ENCODE results near the gene UBXN2A. TPM values are rescaled to one million over a fixed set of nuclear protein-coding genes. Genes with fewer than 3 reads are reported as not detected.

Gene UBXN2A
- total RNA-seq, 1 experiment from 2014 or later = 19.7 TPM

GRCh38 chr2:24051833-24052232, 111.6 kb downstream of the UBXN2A start:
- Histone ChIP-seq H4K5ac (ENCODE audit: insufficient read length, low read depth, low read length) (no peak overlapping the region), H3K23ac (ENCODE audit: insufficient read length, low read depth, low read length) (no peak overlapping the region), H2BK20ac (ENCODE audit: low read depth, low read length, poor library complexity, severe bottlenecking) (no peak overlapping the region), H3K4me1 (ENCODE audit: insufficient read depth, low read length) (0 out of 2 replicates have a peak, but pooled peaks cover 1% of the 10 kb centered on the region), H4K91ac (ENCODE audit: insufficient read length, low read depth, low read length) (no peak overlapping the region), H2BK15ac (ENCODE audit: low read depth, low read length) (no peak overlapping the region), H2BK5ac (ENCODE audit: insufficient read length, low read length) (no peak overlapping the region), H2AK5ac (ENCODE audit: insufficient read length, low read length) (no peak overlapping the region), H4K20me1 (ENCODE audit: control insufficient read depth, insufficient read depth, insufficient read length) (peaks cover 5% of the 10 kb centered on the region), H2AFZ (ENCODE audit: low read length) (no peak overlapping the region), H3K14ac (ENCODE audit: insufficient read depth, low read length) (no peak overlapping the region), H3K79me2 (ENCODE audit: insufficient read depth, low read length) (no peaks in the 10 kb centered on the region), H2BK12ac (ENCODE audit: insufficient read length, low read depth, low read length) (no peak overlapping the region), H3K56ac (ENCODE audit: insufficient read length, low read depth, low read length) (no peak overlapping the region), H3K18ac (ENCODE audit: insufficient read length, low read depth, low read length) (no peak overlapping the region), H3K23me2 (ENCODE audit: insufficient read length, low read depth, low read length, poor library complexity, severe bottlenecking) (peaks cover 9% of the 10 kb centered on the region), H3K27me3 (ENCODE audit: insufficient read depth, low read length) (no peaks in the 10 kb centered on the region), H2BK120ac (ENCODE audit: low read depth, low read length, poor library complexity, severe bottlenecking) (no peak overlapping the region), H3K79me1 (ENCODE audit: insufficient read depth, low read depth, low read length, poor library complexity, severe bottlenecking) (no peaks in the 10 kb centered on the region), H3K4ac (ENCODE audit: low read depth, low read length) (no peak overlapping the region), H3T11ph (ENCODE audit: low read length) (no peak overlapping the region), H3K27ac (ENCODE audit: insufficient read length, low read depth, low read length) (no peak overlapping the region), H3K9ac (ENCODE audit: extremely low read depth, insufficient read length, low read length) (no peak overlapping the region), H4K8ac (replicated peaks; ENCODE audit: insufficient read length, low read depth, low read length) (no peak overlapping the region), H3K4me2 (ENCODE audit: insufficient read depth, insufficient read length, low read length) (no peak overlapping the region), H3K9me3 (ENCODE audit: control insufficient read depth, low read depth, low read length) (no peaks in the 10 kb centered on the region)
- H3K4me1 Mint-ChIP-seq = peaks cover 7 to 12% of the 10 kb centered on the region in 2 experiments
- no peaks in the 10 kb centered on the region for H3K27me3 Mint-ChIP-seq (ENCODE audit: low read depth)
- TF ChIP-seq CTCF (conservative IDR thresholded peaks at IDR 0.05) = no peak
- no peak for DNase-seq
- no peaks in the 10 kb centered on the region for H3K9me3 Mint-ChIP-seq
- H3K36me3 Mint-ChIP-seq (ENCODE audit: insufficient read depth in 1 of 3, low read depth in 3 of 3) = peaks cover 14 to 20% (median 14%) of the 10 kb centered on the region in 3 experiments; a peak in 6 of 7 replicates
- no peak overlapping the region for H3K4me3 Mint-ChIP-seq
- H3K27ac Mint-ChIP-seq = no peak overlapping the region
- no CpG with 5 or more reads among the region's 8 CpGs for WGBS (ENCODE audit: extremely low coverage, insufficient read length, low lambda C conversion rate)
